ENCODE data around the gene SMAGP. TPM values are rescaled to one million over a fixed set of nuclear protein-coding genes. Genes with fewer than 3 reads are reported as not detected.
A peak's percentile ranks its signal among the peaks of the same experiment; 100 is the strongest.

Gene SMAGP
- total RNA-seq, 4 donors from 2014 or later: 3.0 to 10.5 (median 4.8) TPM

GRCh38 chr12:51245476-51246253 is 24.6 kb downstream of the SMAGP start:
- intact Hi-C loops (cut with DNase I): loop anchor here (10.0 kb wide), 1 partner anchor 201 kb away; the partner anchor contains the start of gene LETMD1
- H3K4me3 ChIP-seq (replicated peaks in 1 of 3): no peak overlapping the region
- 92 to 93% methylated on average over 11 of the region's 11 CpGs for WGBS, 2 donors
- no peaks in the 10 kb centered on the region for H3K27me3 ChIP-seq
- peaks cover 16 to 19% of the 10 kb centered on the region in 2 donors for H3K4me1 ChIP-seq
- H3K9me3 ChIP-seq: no peaks in the 10 kb centered on the region
- no peak overlapping the region for H3K27ac ChIP-seq
- no peak for TF ChIP-seq CTCF (IDR thresholded peaks at IDR 0.05)
- DNase-seq: no peak
- H3K36me3 ChIP-seq: peaks cover 20 to 37% of the 10 kb centered on the region in 2 donors

GRCh38 chr12:51244269-51244668 is 25.9 kb downstream of the SMAGP start:
- TF ChIP-seq POLR2A (IDR thresholded peaks at IDR 0.05) (no peak), CTCF (IDR thresholded peaks at IDR 0.05) (no peak)
- intact Hi-C loops (cut with DNase I): loop anchor here (10.0 kb wide), 1 partner anchor 199 kb away; the partner anchor contains the start of gene LETMD1
- WGBS, 2 donors: 93 to 100% methylated on average over 4 of the region's 4 CpGs
- no peaks in the 10 kb centered on the region for H3K9me3 ChIP-seq
- peaks cover 25 to 29% of the 10 kb centered on the region in 2 donors for H3K4me1 ChIP-seq
- no peaks in the 10 kb centered on the region for H3K27me3 ChIP-seq
- no peak for DNase-seq
- no peak overlapping the region for H3K27ac ChIP-seq
- peaks cover 25 to 42% of the 10 kb centered on the region in 2 donors for H3K36me3 ChIP-seq
- H3K4me3 ChIP-seq (replicated peaks in 1 of 3): no peak overlapping the region

- Histone ChIP-seq H3K27me3 (no peaks in the 10 kb centered on the region), H3K27ac (no peak overlapping the region), H3K9me3 (no peaks in the 10 kb centered on the region), H3K4me1 (peaks cover 24 to 32% of the 10 kb centered on the region in 2 donors), H3K36me3 (peaks cover 25 to 42% of the 10 kb centered on the region in 2 donors), H3K4me3 (replicated peaks in 1 of 3) (no peak overlapping the region)
- no peak for TF ChIP-seq CTCF (IDR thresholded peaks at IDR 0.05)
- TF ChIP-seq POLR2A (IDR thresholded peaks at IDR 0.05): no peak
- 83 to 84% methylated on average over 7 of the region's 7 CpGs for WGBS, 2 donors
- no peak for DNase-seq
- intact Hi-C loops (cut with DNase I): loop anchor here (10.0 kb wide), 1 partner anchor 198 kb away; the partner anchor contains the start of gene LETMD1
Measured at GRCh38 chr12:51242876-51243275, 27.3 kb downstream of the SMAGP start.

GRCh38 chr12:51242120-51242519 is 28.1 kb downstream of the SMAGP start:
- Histone ChIP-seq H3K36me3 (peaks cover 25 to 42% of the 10 kb centered on the region in 2 donors), H3K9me3 (no peaks in the 10 kb centered on the region), H3K27ac (no peak overlapping the region), H3K27me3 (no peaks in the 10 kb centered on the region), H3K4me1 (peaks cover 17 to 27% of the 10 kb centered on the region in 2 donors), H3K4me3 (replicated peaks in 1 of 3) (no peak overlapping the region)
- WGBS, 2 donors: 85 to 86% methylated on average over 7 of the region's 7 CpGs
- TF ChIP-seq CTCF (IDR thresholded peaks at IDR 0.05): no peak
- no peak for TF ChIP-seq POLR2A (IDR thresholded peaks at IDR 0.05)
- DNase-seq: no peak
- intact Hi-C loops (cut with DNase I): loop anchor here (10.0 kb wide), 1 partner anchor 197 kb away; the partner anchor contains the start of gene LETMD1

GRCh38 chr12:51240971-51241370 is 29.2 kb downstream of the SMAGP start:
- WGBS, 2 donors: 74 to 86% methylated on average over 2 of the region's 2 CpGs
- no peak for DNase-seq
- no peak overlapping the region for H3K4me3 ChIP-seq (replicated peaks in 1 of 3)
- intact Hi-C loops (cut with DNase I): loop anchor here (10.0 kb wide), 1 partner anchor 196 kb away; the partner anchor contains the start of gene LETMD1
- peaks cover 25 to 42% of the 10 kb centered on the region in 2 donors for H3K36me3 ChIP-seq
- no peaks in the 10 kb centered on the region for H3K27me3 ChIP-seq
- peak overlapping the region in 1 of 3 donors; percentile 18 for H3K27ac ChIP-seq
- no peak for TF ChIP-seq CTCF (IDR thresholded peaks at IDR 0.05)
- no peak for TF ChIP-seq POLR2A (IDR thresholded peaks at IDR 0.05)
- H3K4me1 ChIP-seq: peaks cover 13 to 21% of the 10 kb centered on the region in 2 donors
- no peaks in the 10 kb centered on the region for H3K9me3 ChIP-seq

Data from thyroid gland (tissue), 4 donors.